WTC11 (cell line): ENCODE measurements around the gene PDSS2. TPM values are rescaled to one million over a fixed set of nuclear protein-coding genes. Genes with fewer than 3 reads are reported as not detected.

Source experiments
- ATAC-seq: fragments of 200-7000 bp; cut with Tn5 transposase; 2 replicates; pipeline ENCODE4 v1.10.0; 2021; ENCODE audit warnings: mild to moderate bottlenecking, moderate library complexity
- CTCF ChIA-PET: fragments of 300-600 bp; sonication (Branson Sonifier 250); formaldehyde crosslinking; loops from one replicate; lab custom pipeline; 2021; ENCODE audit warnings: antibody characterized with exemption; lab: Charles Lee
- POLR2A ChIA-PET: fragments of 350-600 bp; sonication (Branson Sonifier 250); formaldehyde crosslinking; loops from one replicate; lab custom pipeline; 2021; ENCODE audit warnings: antibody characterized with exemption; lab: Charles Lee
- DNase-seq: peaks from one replicate; pipeline ENCODE4 v3.0.0; 2021; ENCODE audit warnings: low spot score
- H3K27ac Mint-ChIP-seq: 2 replicates; pipeline ENCODE4 v1.8.0; 2021; ENCODE audit warnings: mixed read lengths
- H3K27me3 Mint-ChIP-seq: 2 replicates; pipeline ENCODE4 v1.8.0; 2021; ENCODE audit warnings: low read depth, mild to moderate bottlenecking, moderate library complexity, mixed read lengths
- H3K36me3 Mint-ChIP-seq: 2 replicates; pipeline ENCODE4 v1.8.0; 2021; ENCODE audit warnings: mixed read lengths
- H3K4me1 Mint-ChIP-seq: 2 replicates; pipeline ENCODE4 v1.8.0; 2022; ENCODE audit warnings: mixed read lengths
- H3K4me3 Mint-ChIP-seq: 2 replicates; pipeline ENCODE4 v1.8.0; 2021; ENCODE audit warnings: mild to moderate bottlenecking, moderate library complexity, mixed read lengths
- H3K9me3 Mint-ChIP-seq: 2 replicates; pipeline ENCODE4 v1.8.0; 2021; ENCODE audit warnings: mixed read lengths
- ATF2 ChIP-seq: sonication (generic); formaldehyde crosslinking; IDR thresholded peaks from 2 replicates; pipeline ENCODE4 v1.8.1; 2022; ENCODE audit warnings: low read depth, missing genetic modification reagents, borderline replicate concordance
- CDX4 ChIP-seq: fragments of 250-450 bp; sonication (Bioruptor Pico); IDR thresholded peaks from 2 replicates; pipeline ENCODE4 v1.9.0; 2021; ENCODE audit warnings: moderate library complexity, mild to moderate bottlenecking, inconsistent platforms, borderline replicate concordance
- ELF4 ChIP-seq: sonication (generic); formaldehyde crosslinking; IDR thresholded peaks from 2 replicates; pipeline ENCODE4 v1.8.1; 2022; ENCODE audit warnings: low read depth, mild to moderate bottlenecking, moderate library complexity, missing genetic modification reagents
- EMX1 ChIP-seq: fragments of 250-450 bp; sonication (Bioruptor Pico); IDR thresholded peaks from 2 replicates; pipeline ENCODE4 v1.8.0; 2021; ENCODE audit warnings: mild to moderate bottlenecking
- ERG ChIP-seq: fragments of 250-450 bp; sonication (Bioruptor Pico); IDR thresholded peaks from 2 replicates; pipeline ENCODE4 v1.8.0; 2021; ENCODE audit warnings: mild to moderate bottlenecking
- ESRRA ChIP-seq: sonication (generic); formaldehyde crosslinking; IDR thresholded peaks from 2 replicates; pipeline ENCODE4 v1.8.1; 2022; ENCODE audit warnings: mild to moderate bottlenecking, missing genetic modification reagents, borderline replicate concordance
- ETV6 ChIP-seq: sonication (generic); formaldehyde crosslinking; IDR thresholded peaks from 2 replicates; pipeline ENCODE4 v1.8.1; 2022; ENCODE audit warnings: mild to moderate bottlenecking, missing genetic modification reagents
- GTF2I ChIP-seq: fragments of 250-450 bp; sonication (Bioruptor Pico); conservative IDR thresholded peaks from 2 replicates; pipeline ENCODE4 v1.4.0; 2021; ENCODE audit warnings: mild to moderate bottlenecking
- IRF1 ChIP-seq: sonication (generic); formaldehyde crosslinking; IDR thresholded peaks from 2 replicates; pipeline ENCODE4 v1.8.0; 2023; ENCODE audit warnings: missing genetic modification reagents
- IRF2 ChIP-seq: sonication (generic); formaldehyde crosslinking; IDR thresholded peaks from 2 replicates; pipeline ENCODE4 v1.8.0; 2022; ENCODE audit warnings: low read depth, missing genetic modification reagents, borderline replicate concordance
- MLX ChIP-seq: sonication (generic); formaldehyde crosslinking; IDR thresholded peaks from 2 replicates; pipeline ENCODE4 v1.8.1; 2023; ENCODE audit warnings: mild to moderate bottlenecking, missing genetic modification reagents, moderate library complexity
- NFATC4 ChIP-seq: fragments of 250-450 bp; sonication (Bioruptor Pico); IDR thresholded peaks from 2 replicates; pipeline ENCODE4 v1.9.0; 2021; ENCODE audit warnings: mild to moderate bottlenecking
- NR3C1 ChIP-seq: sonication (generic); formaldehyde crosslinking; conservative IDR thresholded peaks from 2 replicates; pipeline ENCODE4 v1.8.1; 2023; ENCODE audit warnings: low read depth, mild to moderate bottlenecking, missing genetic modification reagents
- SMAD3 ChIP-seq: sonication (generic); formaldehyde crosslinking; IDR thresholded peaks from 2 replicates; pipeline ENCODE4 v1.8.0; 2022; ENCODE audit warnings: missing genetic modification reagents, mild to moderate bottlenecking, borderline replicate concordance
- SMAD4 ChIP-seq: sonication (generic); formaldehyde crosslinking; IDR thresholded peaks from 2 replicates; pipeline ENCODE4 v1.8.0; 2022; ENCODE audit warnings: mild to moderate bottlenecking, missing genetic modification reagents
- SP1 ChIP-seq: sonication (generic); formaldehyde crosslinking; conservative IDR thresholded peaks from 2 replicates; pipeline ENCODE4 v1.8.1; 2022; ENCODE audit warnings: missing genetic modification reagents
- TCF7 ChIP-seq: sonication (generic); formaldehyde crosslinking; IDR thresholded peaks from 2 replicates; pipeline ENCODE4 v1.8.0; 2022; ENCODE audit warnings: mild to moderate bottlenecking, low read depth, missing genetic modification reagents, moderate library complexity
- USF1 ChIP-seq: sonication (generic); formaldehyde crosslinking; IDR thresholded peaks from 2 replicates; pipeline ENCODE4 v1.8.0; 2022; ENCODE audit warnings: mild to moderate bottlenecking, missing genetic modification reagents
- USF2 ChIP-seq: sonication (generic); formaldehyde crosslinking; IDR thresholded peaks from 2 replicates; pipeline ENCODE4 v1.8.1; 2023; ENCODE audit warnings: mild to moderate bottlenecking, missing genetic modification reagents, moderate library complexity
- ZMAT4 ChIP-seq: fragments of 250-450 bp; sonication (Bioruptor Pico); IDR thresholded peaks from 2 replicates; pipeline ENCODE4 v1.9.0; 2021; ENCODE audit warnings: mild to moderate bottlenecking
- ZNF121 ChIP-seq: sonication (generic); formaldehyde crosslinking; IDR thresholded peaks from 2 replicates; pipeline ENCODE4 v1.8.0; 2023; ENCODE audit warnings: missing genetic modification reagents
- total RNA-seq: library from RNA; stranded (reverse); gene quantifications from 3 replicates; pipeline ENCODE4 v1.2.3, GENCODE V29; 2021

Gene PDSS2
- total RNA-seq, 1 experiment from 2014 or later, result 18.3 TPM

- TF ChIP-seq ERG (no peak), NFATC4 (CRISPR knock-in tag) (no peak), NR3C1 (CRISPR knock-in tag) (no peak), USF2 (CRISPR knock-in tag) (no peak), ATF2 (CRISPR knock-in tag) (no peak), IRF1 (CRISPR knock-in tag) (no peak), SMAD4 (CRISPR knock-in tag) (no peak), CDX4 (no peak)
Observed at GRCh38 chr6:107443608-107444267, 15.6 kb downstream of the PDSS2 start (continued).

GRCh38 chr6:107442938-107443607 is 16.3 kb downstream of the PDSS2 start:
- no peaks in the 10 kb centered on the region for H3K27me3 Mint-ChIP-seq
- no peaks in the 10 kb centered on the region for H3K4me1 Mint-ChIP-seq
- H3K9me3 Mint-ChIP-seq, result peaks cover 21% of the 10 kb centered on the region
- DNase-seq (no peak), ATAC-seq (no peak)
- no peak overlapping the region for H3K4me3 Mint-ChIP-seq
- CTCF ChIA-PET, result no interaction called here
- TF ChIP-seq ESRRA (CRISPR knock-in tag), result no peak
- no peak for TF ChIP-seq USF1 (CRISPR knock-in tag)
- TF ChIP-seq SP1 (CRISPR knock-in tag), result no peak
- TF ChIP-seq NR3C1 (CRISPR knock-in tag), result no peak
- no peak for TF ChIP-seq ZMAT4 (CRISPR knock-in tag)
- no peak for TF ChIP-seq ZNF121 (CRISPR knock-in tag)
- no peak for TF ChIP-seq SMAD4 (CRISPR knock-in tag)
- no peak for TF ChIP-seq MLX (CRISPR knock-in tag)
- TF ChIP-seq ETV6 (CRISPR knock-in tag), result no peak
- TF ChIP-seq GTF2I, result no peak
- TF ChIP-seq IRF2 (CRISPR knock-in tag), result no peak
- no peak for TF ChIP-seq NFATC4 (CRISPR knock-in tag)
- TF ChIP-seq ELF4 (CRISPR knock-in tag), result no peak
- TF ChIP-seq TCF7 (CRISPR knock-in tag), result no peak
- no peak for TF ChIP-seq ATF2 (CRISPR knock-in tag)
- no peak for TF ChIP-seq EMX1
- no peak for TF ChIP-seq SMAD3
- TF ChIP-seq, all 79 proteins: peak for 0
- POLR2A ChIA-PET, result no interaction called here
- peaks cover 26% of the 10 kb centered on the region for H3K36me3 Mint-ChIP-seq
- H3K27ac Mint-ChIP-seq, result no peak overlapping the region
